OCI-M1 (cell line): Measurements from ENCODE around the gene PSMA6.
A peak's percentile ranks its signal among the peaks of the same experiment; 100 is the strongest.
"Not testable (repeated sequence)": the region's sequence is repeated elsewhere in the genome, so short reads cannot be mapped to it uniquely, and the experiment has no call there.

ENCODE experiments used
- DNase-seq: peaks from one replicate; lab custom pipeline; 2025; lab: John Stamatoyannopoulos, UW

PSMA6 gene

DNA sequence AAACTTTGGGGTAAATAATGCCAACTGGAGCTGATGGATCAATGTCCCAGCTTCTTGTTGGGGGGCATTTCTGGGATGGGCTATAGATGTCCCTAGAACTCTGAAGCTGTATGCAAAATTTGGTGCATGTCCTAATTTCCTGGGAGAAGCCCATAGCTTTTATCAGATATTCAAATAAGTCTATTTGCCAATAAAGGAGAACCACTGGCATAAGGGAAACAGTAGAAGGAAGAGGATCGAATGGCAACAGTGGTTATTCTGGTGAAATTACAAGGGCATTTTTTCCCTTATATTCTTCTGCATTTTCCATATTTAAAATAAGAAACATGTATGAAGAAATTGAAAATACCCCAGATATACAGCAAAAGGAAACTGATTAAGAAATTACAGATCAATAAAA, 34.2 kb downstream of the PSMA6 start:
- DNase-seq, result no peak

DNA sequence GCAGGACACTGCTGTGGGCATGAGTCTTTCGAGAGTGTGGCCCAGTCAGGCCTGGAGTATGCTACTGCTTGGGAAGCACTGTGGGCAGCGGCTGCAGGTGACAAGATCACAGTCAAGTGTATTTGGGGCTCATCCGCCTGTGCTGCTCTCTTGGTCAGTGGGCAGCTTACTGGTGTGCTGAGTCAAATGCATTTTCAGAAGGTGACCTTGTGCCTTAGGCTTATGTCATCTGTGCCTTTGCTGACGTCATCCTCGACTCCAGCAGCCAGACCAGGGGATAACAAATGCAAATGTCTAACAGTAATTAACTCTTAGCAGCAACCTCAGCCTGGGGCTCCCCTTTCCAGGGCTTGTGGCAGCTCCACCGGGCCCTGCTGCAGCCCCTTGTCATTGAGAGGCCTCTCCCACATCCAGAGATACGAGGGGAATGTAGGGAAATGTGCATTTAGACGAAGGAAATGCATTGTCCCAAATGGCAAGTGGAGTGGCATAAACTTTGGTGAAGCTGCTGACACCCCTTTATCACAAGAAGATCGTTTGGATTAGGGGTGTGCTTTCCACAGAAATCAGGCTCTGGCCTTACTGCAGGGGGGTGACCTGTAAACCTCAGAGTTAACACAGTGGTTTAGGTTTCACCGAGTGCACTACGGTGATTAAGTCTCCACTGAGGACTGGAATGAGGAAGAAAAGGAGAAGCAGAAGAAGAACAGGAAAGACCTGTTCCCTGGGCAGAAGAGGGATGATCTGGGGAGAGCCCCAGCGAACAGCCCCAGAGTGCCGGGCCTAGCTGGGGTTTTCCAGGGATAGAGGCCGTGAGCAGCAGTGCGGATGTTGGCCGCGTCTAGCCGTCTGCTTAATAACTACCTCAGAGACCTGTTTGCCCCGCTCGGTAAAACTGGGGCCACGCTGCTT, 39.7 kb downstream of the PSMA6 start:
- peak; percentile 8 for DNase-seq

DNA sequence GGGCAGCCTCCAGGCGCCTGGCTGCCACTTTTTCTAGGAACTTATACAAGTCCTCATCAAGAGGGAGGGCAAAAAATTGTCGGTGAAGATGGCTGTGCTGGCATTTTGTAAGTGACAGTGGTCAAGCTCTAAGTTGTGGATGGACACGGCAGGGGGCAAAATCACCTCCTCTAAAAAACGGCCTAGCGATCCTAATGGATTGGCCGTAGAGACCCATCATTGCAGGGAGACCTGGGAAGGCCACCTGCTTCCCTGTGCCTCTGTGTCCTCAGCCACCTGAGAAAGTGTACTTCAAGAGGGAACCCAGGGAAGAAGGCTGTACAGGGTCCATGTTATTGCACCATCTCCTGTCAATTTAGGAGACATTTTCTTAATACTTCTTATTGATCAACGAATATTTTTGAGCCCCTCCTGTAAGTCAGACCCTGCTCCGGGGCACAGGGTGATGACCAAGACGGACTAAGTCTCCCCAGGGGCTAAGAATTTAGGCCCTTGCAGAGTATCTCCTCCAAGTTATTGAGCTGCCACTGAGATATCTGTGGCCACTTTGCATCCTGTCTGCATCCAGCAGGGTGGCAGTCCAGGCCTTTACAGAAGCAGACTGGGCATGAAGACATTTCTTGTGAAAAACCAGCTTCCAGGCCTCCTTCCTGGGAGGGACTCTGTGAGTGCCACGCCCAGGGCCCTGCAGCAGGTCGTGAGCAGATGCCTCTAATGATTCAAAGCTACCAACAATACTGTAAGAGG, 40.5 kb downstream of the PSMA6 start:
- DNase-seq, result peak; percentile 13

DNA sequence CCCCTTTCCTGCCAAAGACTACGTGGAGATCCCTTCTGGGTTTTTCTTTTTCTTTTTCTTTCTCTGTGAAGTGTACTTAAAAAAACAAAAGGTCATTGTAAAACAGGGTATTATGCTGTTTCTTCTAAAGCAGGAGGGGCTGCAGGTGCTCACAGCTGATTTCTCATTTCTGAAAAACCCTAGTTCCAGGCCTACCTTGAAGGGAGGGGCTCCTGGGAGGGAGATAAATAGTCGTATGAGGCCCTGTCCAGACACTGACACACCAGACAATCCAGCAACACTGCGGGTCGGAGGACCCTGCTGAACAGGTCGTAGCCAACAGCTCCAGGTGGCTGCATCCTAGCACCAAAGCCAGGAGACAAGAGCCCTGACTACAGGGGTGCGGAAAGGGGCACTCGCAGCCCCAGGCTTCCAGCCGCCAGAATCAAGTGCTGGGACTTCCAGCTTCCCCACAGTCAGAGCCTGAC, 41.1 kb downstream of the PSMA6 start:
- no peak for DNase-seq

DNA sequence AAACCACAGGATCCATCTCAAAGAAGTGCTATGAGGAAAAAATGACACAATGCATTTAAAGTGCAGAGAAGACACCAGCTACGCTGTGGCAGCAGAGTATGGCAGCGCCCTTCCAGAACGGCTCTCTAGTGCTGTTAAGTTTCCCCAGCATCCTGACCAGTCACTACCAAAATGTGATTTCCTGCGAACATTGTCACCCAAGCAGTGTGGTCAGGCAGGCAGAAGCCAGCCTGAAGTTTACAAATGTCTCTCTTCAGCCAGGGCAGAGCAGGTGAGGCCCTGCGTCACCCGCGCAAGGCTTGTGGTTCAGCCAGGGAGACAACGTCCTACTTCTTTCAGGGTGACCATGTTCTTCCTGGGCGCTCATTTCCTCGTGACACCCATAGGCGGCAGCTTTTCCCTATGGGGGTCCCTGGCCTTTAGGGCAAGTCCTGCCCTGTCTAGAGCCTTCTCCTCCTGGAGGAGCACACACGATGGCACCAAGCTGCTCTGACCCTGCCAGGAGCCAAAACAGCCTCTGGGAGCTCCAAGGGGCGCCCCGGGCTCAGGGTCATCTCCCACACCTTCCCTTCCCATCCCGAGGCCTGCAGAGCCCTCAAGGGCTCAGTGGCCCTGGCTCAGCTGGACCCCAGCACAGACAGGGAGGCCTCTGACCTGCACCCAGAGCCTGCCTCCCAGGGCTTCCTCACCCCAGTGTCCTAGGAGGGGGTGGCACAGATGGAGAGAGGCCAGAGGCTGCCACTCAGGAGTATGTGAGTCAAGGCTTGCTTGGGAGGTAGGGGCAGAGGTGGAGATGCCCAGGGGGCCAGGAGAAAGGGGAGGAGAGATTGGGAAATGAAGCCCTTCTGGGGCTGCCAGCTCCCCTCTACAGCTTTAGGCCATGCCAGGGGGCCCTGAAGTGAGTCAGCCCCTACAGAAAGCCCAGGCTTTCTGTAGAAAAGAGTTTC, 41.9 kb downstream of the PSMA6 start:
- no peak for DNase-seq

DNA sequence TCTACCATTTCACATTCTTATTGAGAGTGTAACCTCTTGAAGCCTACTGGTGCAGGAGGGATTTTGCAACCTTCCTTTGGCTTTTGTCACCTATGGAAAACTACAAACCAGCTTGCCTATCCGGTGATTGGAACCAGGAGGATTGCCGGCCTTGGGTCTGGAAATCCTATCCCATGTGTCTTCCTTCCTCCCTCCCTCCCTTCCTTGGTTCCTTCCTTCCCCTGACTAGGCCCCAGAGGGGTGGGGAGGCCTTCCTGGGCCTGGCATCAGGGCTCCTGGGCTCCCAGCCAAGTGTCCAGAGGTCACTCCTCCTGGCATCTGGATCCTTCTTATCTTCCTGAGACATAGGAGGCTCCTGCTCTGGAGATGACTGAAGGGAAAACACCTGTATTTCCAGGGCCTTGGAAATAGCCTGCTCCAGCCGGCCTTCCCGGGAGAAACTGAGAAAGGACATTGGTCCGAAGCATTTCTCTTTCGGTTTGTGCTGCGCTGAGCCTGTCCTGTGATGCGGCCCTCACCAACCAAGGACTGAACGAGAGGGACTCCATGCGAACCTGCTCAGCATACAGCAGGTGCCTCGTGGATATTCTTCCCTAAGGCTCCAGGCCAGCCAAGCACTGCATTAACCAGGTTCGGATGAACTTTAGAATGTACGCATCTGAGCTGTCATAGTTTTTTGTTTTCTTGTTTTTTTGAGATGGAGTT, 43.4 kb downstream of the PSMA6 start:
- no peak for DNase-seq

DNA sequence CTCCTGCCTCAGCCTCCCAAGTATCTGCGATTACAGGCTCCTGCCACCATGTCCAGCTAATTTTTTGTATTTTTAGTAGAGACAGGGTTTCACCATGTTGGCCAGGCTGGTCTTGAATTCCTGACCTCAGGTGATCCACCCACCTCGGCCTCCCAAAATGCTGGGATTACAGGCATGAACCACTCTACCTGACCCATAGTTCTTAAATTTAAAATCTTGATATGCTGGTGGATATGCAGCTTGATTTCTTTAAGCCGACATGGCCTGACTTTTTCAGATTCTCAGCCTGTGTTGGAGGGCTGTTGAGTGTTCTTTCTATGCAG, 44.0 kb downstream of the PSMA6 start:
- not testable (repeated sequence) for DNase-seq

DNA sequence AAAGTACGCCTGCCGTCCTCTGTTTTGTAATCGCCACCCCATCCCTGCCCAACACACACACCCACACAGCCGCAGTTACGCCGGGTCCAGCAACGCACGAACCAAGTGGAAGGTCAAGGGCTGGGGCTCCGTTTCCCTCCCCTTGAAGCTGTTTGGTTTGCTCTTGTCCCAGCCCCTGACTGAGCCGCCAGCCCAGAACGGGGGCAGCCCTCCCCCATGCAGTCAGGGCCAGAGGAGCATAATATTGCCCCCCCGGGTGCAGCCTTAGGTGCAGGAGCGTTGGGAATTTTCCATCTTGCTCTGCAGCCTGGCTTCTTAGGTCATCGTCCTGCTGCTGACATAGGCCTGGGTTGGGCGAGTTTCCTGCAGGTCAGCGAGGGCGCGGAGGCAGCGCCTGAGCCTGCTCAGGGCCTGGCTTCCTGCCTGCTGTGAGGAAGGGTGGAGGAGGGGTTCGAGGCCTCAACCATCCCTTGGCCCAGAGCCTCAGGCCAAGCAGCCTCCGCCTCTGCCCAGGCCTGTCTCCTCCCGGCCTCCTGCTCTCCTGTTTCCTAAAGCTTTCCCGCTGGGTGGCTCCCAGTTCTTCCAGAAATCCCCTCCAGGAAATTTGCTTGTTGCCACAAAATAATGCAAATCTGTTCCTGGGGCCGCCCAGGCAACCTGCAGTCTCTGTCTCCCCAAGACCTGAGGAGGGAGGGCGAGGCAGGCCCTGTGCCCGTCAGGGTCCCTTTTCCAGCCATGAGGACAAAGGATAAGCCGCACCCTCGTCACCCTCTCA, 44.5 kb downstream of the PSMA6 start:
- DNase-seq, result no peak

DNA sequence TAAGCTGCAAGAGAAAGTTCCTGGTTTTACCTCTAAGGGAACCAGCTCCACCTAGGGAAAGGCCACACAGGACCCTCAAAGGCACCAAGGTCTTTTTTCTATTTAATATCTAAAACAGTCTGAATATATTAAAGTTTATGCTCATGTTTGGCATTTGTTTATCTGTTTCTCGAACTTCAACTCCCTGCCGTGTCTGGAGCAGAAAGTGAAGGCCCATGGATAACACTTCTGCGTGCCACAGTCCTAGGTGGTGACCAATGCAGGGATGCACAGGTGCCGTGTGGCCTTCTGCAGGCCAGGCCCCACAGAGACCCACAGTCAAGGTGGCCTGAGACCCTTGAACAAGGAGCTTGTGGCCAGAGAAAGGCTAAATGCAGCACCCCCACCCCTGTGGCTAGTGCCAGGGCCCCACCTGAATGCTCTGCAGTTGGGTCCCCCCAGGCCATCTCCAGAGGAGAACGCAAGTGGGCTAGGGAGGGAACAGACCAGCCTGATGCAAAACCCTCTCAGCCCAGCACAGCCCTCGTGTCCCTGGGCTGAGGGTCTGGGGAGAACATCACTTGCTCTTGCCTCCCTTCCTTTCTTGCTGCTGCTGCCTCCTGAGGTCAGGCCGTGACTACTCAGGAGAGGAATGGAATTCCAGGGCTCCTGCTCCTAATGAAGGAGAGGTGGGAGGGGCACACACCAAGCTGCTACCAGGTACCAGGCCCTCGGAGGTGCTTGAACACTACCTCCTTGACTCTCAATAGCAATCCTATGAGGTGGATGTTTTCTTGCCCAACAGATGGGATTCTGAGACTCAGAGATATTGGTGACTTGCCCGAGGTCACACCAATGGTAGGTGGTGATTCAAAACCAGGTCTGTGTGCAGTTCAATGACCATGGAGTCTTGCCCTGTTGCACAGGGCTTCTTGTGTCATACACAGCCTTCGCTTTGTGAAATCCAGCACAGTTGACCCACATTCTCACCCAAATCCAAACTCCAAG, 45.4 kb downstream of the PSMA6 start:
- DNase-seq, result no peak

DNA sequence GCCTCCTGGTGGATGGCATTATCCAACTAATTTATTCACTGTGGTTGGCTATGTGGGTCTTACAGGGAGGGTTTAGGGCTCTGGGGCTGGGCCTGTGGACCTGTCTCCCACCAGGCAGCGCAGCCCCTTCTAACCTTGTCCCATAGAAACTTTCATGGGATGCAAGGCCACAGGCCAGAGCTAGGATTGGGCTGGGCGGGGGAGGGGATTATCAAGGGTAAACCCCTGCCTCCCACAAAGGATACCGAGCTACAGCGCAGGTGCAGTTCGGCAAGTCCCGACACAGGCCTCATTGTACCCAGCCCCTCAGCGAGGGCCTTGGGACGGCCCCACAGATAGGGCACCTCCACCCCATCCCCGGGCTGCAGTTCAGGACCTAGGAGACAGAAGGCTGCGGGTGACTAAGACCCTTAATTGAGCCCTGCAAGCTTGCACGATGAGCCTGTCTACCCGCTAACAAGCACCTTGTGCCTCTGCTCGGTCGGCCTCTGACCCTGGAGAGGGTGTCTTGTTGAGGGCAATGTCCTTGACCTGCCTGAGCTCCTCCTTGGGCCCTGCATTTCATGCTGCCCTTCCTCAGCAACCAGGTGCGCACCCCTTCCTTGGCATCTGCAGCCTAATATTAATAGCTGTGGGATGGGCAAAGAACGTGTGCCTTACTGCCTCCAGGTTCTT, 46.7 kb downstream of the PSMA6 start:
- DNase-seq, result no peak

DNA sequence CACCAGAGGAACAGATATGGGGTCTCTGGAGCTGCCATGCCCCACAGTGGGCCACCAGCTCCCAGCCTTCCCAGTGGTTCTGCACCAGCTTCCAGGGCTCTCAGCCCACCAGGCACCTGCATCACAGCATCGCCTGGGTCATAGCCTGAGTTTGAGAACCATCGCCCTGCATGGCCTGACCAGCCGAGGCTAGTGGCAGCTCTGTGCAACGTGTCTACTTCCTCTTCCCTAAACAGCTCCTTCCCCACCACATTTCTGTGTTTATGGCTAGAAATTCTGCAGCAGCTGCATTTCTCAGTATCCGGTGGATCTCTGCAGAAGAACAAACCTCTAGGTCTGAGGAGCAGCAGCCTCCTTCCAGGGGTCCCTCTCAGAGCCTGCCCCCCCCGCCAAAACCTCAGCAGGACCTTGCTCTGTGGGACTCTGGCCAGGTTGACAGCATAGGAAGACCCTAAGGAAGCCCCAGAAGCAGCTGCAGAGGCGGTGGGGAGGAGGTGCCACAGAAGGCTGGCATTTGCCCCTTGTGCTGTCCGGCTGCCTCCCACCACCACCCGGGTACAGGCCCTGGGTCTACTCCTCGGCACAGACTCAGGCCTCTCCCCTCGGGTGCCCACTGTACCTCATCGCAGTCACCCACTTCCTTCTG, 47.7 kb downstream of the PSMA6 start:
- peak; percentile 14 for DNase-seq

DNA sequence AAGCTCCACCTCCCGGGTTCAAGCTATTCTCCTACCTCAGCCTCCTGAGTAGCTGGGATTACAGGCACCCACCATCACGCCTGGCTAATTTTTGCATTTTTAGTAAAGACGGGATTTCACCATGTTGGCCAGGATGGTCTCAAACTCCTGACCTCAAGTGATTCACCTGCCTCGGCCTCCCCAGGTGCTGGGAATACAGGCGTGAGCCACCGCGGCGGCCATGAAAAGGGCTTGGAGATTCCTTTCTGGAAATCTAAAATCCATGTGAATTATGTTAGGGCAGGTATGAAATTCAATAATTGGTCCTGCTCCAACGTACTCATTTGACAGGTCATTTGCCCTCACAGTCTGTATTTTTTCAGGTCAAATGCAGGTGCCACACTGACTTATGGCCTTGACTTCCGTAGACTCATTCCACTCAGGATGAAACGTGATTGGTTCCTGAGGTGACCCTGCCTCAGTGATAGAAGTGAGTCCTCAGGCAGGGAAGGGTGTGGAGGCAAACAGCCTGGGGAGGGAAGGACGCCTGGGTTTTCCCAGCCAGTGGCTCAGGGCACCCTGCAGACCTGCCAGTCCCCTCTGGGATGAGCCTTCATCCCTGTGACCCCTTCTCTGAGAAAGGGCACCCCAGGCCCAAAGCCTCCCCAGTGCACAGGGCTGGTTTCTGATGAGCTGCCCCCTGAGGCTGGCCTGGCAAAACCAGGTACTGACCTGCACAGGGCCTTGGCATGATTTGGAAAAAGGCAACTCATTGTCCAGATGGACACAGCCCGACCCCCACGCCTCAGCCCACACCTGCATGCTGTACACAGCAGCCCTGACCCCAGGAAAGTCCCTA, 48.7 kb downstream of the PSMA6 start:
- no peak for DNase-seq

DNA sequence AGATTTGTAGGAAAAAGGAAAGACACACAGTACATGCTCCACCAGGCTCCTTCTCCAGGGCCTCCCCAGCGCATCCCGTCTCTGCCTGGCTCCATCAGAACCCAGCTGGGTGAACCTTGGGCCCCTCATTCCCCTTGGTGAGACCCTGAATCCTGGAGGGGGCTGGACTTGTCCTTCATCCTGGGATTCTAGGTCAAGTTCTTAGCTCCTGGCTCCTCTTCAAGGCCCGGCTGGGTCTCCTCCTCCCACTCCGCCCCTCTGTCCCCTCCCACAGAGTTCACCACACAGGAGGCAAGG, 49.2 kb downstream of the PSMA6 start:
- no peak for DNase-seq

DNA sequence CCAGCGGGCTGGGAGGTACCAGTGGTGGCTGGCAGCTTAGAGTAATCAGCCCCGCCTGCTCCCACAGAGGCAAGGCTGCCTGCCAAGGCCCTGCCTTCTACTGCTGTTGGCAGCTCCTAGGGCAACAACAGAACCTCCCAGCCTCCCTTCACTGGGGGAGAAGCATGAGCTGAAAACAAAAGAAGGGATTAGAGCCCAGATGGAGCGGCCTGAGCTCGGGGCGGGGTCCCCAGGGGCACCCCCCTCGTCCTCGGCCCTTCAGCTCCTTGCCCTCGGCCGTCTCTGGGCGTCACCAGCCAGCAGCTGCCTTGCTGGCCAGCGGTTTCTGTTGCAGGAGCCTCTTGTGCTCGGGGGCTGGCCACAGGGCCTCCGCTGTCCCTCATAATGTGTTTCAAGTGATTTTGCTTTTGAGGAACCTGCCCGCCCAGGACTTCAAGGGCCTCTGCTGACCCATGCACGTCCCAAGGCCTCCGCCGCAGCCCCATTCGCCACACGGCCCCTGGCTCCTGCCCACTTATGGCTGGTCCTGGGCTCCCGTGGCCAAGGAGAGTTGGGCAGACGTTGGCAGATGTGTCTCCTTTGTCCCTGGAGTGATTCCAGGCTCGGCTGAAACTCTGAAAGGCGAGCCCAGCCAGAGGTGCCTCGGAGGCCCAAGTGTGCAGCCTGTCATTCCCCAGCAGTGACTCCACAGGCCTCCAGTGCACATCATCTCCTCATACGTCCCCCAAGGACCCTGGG, 49.7 kb downstream of the PSMA6 start:
- DNase-seq, result no peak

DNA sequence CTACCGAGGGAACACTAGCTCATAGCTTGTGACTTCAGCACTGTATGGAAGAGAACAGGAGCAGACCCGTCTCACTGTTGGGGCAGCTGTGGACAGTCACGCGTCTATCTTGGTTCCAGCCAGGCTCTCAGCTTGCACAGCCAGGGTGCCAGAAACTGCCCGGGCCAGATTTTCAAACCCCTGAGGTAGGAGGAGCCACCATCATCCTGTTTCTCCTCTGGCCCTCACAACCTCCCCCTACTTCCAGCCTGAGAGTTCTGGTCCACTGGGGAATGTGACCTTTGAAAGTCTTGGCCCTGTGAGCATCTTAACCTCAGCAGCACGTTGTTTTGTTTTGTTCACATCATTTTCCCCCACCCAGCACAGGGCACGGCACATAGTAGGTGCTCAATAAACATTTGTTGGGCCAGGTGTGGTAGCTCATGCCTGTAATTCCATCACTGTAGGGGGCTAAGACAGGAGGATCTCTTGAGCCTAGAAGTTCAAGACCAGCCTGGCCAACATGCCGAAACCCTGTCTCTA, 50.4 kb downstream of the PSMA6 start:
- DNase-seq, result no peak

DNA sequence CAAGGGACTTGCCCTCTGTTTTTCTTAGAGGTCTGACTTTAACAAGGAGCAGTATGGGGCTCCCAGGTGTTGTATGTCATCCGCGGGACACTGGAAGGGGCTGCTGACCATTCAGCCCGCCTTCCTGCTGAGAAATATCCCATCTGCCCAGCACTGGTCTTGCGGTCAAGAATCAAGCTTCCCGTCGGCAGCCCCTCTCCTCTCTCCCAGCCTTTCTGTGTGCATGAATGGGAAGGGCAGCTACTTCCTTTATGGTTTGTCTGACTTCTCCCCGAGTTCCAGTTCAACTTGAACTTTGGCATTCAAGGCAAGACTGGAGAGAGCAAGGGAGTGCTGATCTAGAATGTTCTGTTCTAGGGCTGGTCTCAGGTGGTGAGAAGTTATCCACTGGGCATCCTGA, 51.5 kb downstream of the PSMA6 start:
- DNase-seq, result no peak
